ENCODE data around the gene RDH8. TPM values are rescaled to one million over a fixed set of nuclear protein-coding genes. Genes with fewer than 3 reads are reported as not detected.

Gene RDH8
- total and polyA plus RNA-seq, 4 donors, result not detected

DNA sequence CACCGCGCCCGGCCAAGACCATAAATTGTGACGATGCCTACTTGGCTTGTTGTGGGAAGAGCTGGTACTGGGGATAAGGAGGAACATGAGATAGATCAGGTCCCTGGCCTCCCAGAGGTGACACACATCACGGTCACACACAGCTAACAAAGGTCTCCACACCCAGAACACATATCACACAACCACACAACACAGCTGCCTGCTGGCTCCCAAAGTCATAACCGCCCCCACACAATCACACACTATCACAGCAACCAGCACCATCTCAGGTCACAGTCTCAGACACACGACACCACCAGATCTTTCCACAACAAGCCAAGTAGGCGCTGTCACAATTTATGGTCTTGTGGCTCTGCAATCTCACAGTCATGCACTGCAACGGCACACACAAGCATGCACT lies 8.7 kb upstream of the RDH8 start:
- DNase-seq (ENCODE audit: low spot score), result no peak
- Histone ChIP-seq H3K27ac (ENCODE audit: low read depth in 1 of 2, low read length in 2 of 2) (no peak overlapping the region), H3K4me3 (ENCODE audit: low read depth in 1 of 3, low read length in 3 of 3) (no peak overlapping the region), H3K4me1 (ENCODE audit: control insufficient read depth in 4 of 4, insufficient read depth in 4 of 4, low read length in 3 of 4) (peaks cover 4 to 25% (median 18%) of the 10 kb centered on the region in 4 donors), H3K36me3 (ENCODE audit: control insufficient read depth in 4 of 4, insufficient read depth in 3 of 4, low read depth in 1 of 4, low read length in 3 of 4) (no peaks in the 10 kb centered on the region), H3K9ac (ENCODE audit: low read depth in 1 of 2, low read length in 2 of 2) (no peak overlapping the region), H3K27me3 (ENCODE audit: control insufficient read depth in 4 of 4, insufficient read depth in 4 of 4, low read length in 3 of 4) (no peaks in the 10 kb centered on the region), H3K9me3 (ENCODE audit: control insufficient read depth in 4 of 4, low read length in 3 of 4) (no peaks in the 10 kb centered on the region)
- WGBS, result 90% methylated on average over 9 of the region's 9 CpGs
- TF ChIP-seq, protein P1, sequence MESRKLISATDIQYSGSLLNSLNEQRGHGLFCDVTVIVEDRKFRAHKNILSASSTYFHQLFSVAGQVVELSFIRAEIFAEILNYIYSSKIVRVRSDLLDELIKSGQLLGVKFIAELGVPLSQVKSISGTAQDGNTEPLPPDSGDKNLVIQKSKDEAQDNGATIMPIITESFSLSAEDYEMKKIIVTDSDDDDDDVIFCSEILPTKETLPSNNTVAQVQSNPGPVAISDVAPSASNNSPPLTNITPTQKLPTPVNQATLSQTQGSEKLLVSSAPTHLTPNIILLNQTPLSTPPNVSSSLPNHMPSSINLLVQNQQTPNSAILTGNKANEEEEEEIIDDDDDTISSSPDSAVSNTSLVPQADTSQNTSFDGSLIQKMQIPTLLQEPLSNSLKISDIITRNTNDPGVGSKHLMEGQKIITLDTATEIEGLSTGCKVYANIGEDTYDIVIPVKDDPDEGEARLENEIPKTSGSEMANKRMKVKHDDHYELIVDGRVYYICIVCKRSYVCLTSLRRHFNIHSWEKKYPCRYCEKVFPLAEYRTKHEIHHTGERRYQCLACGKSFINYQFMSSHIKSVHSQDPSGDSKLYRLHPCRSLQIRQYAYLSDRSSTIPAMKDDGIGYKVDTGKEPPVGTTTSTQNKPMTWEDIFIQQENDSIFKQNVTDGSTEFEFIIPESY (IDR thresholded peaks at IDR 0.05), result no peak
- TF ChIP-seq YY1 (IDR thresholded peaks at IDR 0.05) (no peak), JUND (IDR thresholded peaks at IDR 0.05) (no peak), SP1 (IDR thresholded peaks at IDR 0.05) (no peak), HNF4A (conservative IDR thresholded peaks at IDR 0.05) (no peak), CTCF (IDR thresholded peaks at IDR 0.05; ENCODE audit: low read depth, low read length, missing input control) (no peak), RAD21 (IDR thresholded peaks at IDR 0.05) (no peak), FOXA2 (IDR thresholded peaks at IDR 0.05) (no peak), REST (IDR thresholded peaks at IDR 0.05) (no peak), GABPA (IDR thresholded peaks at IDR 0.05 in 1 of 2, conservative IDR thresholded peaks at IDR 0.05 in 1 of 2) (no peak), RXRA (IDR thresholded peaks at IDR 0.05) (no peak), TAF1 (conservative IDR thresholded peaks at IDR 0.05) (no peak), HNF4G (IDR thresholded peaks at IDR 0.05) (no peak), NR2F2 (IDR thresholded peaks at IDR 0.05) (no peak), FOXA1 (IDR thresholded peaks at IDR 0.05) (no peak), EGR1 (IDR thresholded peaks at IDR 0.05; ENCODE audit: low read depth in 2 of 2) (no peak)
- TF ChIP-seq, protein P2, sequence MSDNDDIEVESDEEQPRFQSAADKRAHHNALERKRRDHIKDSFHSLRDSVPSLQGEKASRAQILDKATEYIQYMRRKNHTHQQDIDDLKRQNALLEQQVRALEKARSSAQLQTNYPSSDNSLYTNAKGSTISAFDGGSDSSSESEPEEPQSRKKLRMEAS (IDR thresholded peaks at IDR 0.05), result no peak
- TF ChIP-seq, protein P3, sequence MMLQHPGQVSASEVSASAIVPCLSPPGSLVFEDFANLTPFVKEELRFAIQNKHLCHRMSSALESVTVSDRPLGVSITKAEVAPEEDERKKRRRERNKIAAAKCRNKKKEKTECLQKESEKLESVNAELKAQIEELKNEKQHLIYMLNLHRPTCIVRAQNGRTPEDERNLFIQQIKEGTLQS (IDR thresholded peaks at IDR 0.05), result no peak
